Aorta (tissue), 5 donors: ENCODE measurements around the gene USP48. TPM values are rescaled to one million over a fixed set of nuclear protein-coding genes. Genes with fewer than 3 reads are reported as not detected.

Source experiments
- ATAC-seq: fragments of 200-7000 bp; cut with Tn5 transposase; one replicate; pipeline ENCODE4 v1.9.1; 2022; ENCODE audit warnings: moderate library complexity; ENCODE audit not compliant: low FRiP score
- DNase-seq, 2 donors: peaks; one replicate each; pipeline ENCODE4 v3.0.0-alpha.2; 2020
- H3K27ac ChIP-seq, 2 donors: one replicate each; pipeline ENCODE4 v1.5.1; 2013; ENCODE audit warnings: low read length in 2 of 2, mild to moderate bottlenecking in 2 of 2, moderate library complexity in 2 of 2, control low read depth in 1 of 2, inconsistent platforms in 1 of 2, low read depth in 1 of 2
- H3K27me3 ChIP-seq, 2 donors: one replicate each; pipeline ENCODE4 v1.6.1; 2013; ENCODE audit warnings: control low read depth in 1 of 2, low read length in 1 of 2, mild to moderate bottlenecking in 1 of 2, moderate library complexity in 1 of 2; ENCODE audit not compliant: insufficient read depth in 2 of 2, control insufficient read depth in 1 of 2
- H3K36me3 ChIP-seq, 2 donors: one replicate each; pipeline ENCODE4 v1.6.1; 2013; ENCODE audit warnings: control low read depth in 1 of 2, low read length in 1 of 2, mild to moderate bottlenecking in 1 of 2; ENCODE audit not compliant: insufficient read depth in 2 of 2, control insufficient read depth in 1 of 2
- H3K4me1 ChIP-seq, 2 donors: one replicate each; pipeline ENCODE4 v1.6.1; 2013; ENCODE audit warnings: low read length in 2 of 2, control low read depth in 1 of 2, mild to moderate bottlenecking in 1 of 2, moderate library complexity in 1 of 2; ENCODE audit not compliant: insufficient read depth in 2 of 2, control insufficient read depth in 1 of 2
- H3K4me3 ChIP-seq, 2 donors: one replicate each; pipeline ENCODE4 v1.5.1; 2013; ENCODE audit warnings: low read length in 2 of 2, control low read depth in 1 of 2, mild to moderate bottlenecking in 1 of 2
- H3K9me3 ChIP-seq: one replicate; pipeline ENCODE4 v1.6.1; 2013; ENCODE audit warnings: mild to moderate bottlenecking, low read length; ENCODE audit not compliant: control insufficient read depth
- WGBS, 2 donors: extraction: QIAGEN DNeasy Blood & Tissue Kit; methylation state at CpG; one replicate each; pipeline ENCODE4 v1.1.7; 2013; 5-methylcytosine and 5-hydroxymethylcytosine counted together
- intact Hi-C, 2 donors: fragments of 100-400 bp; cut with DNase I; formaldehyde crosslinking; loops; one replicate each; pipeline versions ENCODE4 v1.14.2 to v1.15.0; 2022
- polyA plus RNA-seq, 2 donors: library from polyadenylated mRNA; stranded (reverse); fragments of 200-250 nt; gene quantifications; one replicate each; pipeline ENCODE4 v1.2.3, GENCODE V29; 2013
- total RNA-seq, 2 donors: library from RNA; stranded (reverse); fragmentation: NEBNext Ultra II Directional; extraction: Animal tissue kit (Norgen Biotek cat#: 25700); gene quantifications; one replicate each; pipeline ENCODE4 v1.2.1, GENCODE V29; 2021
- donor health status: healthy with polysubstance abuse.
- donor health status: Bipolar disorder and iron deficiency.
- donor health status: DM: no; HTN: no; CAD: no.
- donor health status: DM: no; HTN: no; CAD: no.
- donor health status: DM: yes; HTN: yes; CAD: no.

The USP48 gene
- total and polyA plus RNA-seq, 4 donors: 16.2 to 90.1 (median 43.2) TPM

DNA sequence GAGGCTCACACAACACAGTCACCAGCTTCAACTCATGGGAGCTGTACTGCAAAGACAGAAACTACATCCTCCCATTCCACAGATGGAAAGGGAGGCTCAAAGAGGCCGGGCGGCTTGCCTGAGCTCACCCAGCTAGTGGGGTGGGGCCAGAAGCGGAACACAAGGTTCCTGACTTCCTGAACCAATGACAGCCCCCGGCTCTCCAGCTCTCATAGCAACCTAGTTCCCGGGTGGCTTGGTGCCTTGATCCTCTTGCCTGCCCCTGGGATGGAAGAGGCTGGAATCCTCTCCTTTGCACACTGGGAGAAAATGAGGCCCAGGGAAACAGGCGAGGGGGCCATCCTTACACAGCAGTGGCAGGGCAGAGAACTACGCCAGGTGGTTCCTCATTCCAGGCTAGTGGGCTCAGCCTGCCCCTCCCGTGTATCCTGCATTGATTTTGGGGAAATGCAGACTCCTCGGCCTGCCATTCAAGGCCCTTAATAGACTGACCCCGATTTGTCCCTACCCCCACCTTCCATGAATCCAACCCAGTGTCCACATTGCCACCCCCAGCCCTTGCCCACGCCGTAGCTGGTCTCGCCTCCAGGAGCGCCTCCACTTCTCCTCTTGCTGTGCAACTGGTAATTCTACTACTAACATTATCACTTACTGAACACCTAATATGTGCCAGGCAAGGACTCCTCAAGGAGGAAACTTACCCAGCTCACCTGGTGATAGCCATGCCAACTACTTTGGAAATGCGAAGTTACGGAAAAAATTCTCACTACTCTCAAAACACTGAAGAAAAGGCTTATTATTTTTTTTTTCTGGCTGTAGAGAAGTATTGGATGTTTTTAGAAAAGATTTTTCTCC lies 118.8 kb downstream of the USP48 start:
- DNase-seq: peak; percentile 38 to 61
- intact Hi-C loops: no loop called here
- ATAC-seq: no peak
- no peaks in the 10 kb centered on the region for H3K4me1 ChIP-seq
- H3K9me3 ChIP-seq: no peaks in the 10 kb centered on the region
- 60 to 61% methylated on average over 16 of the region's 16 CpGs for WGBS, 2 donors
- H3K27ac ChIP-seq: no peak overlapping the region
- no peaks in the 10 kb centered on the region for H3K27me3 ChIP-seq
- no peaks in the 10 kb centered on the region for H3K36me3 ChIP-seq
- H3K4me3 ChIP-seq: no peak overlapping the region

DNA sequence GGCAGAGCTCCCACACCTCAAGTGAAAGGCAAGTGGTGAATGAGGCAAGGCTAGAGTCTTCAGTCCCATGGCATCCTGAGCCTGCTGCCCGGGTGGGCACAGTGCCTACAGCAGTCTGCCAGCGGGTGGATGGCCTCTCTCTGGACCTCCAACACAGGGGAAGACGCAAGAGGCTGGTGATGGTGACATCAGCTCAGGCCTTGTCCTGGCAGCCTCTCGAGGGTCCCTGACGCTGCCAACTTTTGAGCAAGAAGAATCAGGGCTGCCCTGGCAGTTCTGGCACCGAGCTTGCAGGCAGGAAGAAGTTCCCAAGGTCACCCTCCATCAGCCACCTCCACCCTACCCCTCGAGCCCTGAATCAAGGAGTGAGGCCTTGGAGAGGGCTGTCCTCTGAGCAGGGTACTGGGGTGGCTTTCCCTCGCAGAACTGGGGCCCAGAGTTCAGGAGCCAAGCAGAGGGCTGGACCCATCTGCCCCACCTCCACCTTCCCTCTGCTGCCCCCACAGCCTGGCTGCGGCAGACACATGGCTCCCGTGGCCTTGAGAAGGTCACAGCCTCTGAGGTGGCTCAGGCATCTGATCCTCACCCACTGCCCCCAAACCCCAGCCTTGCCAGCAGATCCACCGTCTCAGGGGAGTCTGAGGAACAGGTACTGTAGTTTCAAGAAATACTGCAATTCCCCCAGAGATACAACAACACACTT lies 119.5 kb downstream of the USP48 start:
- H3K27me3 ChIP-seq: no peaks in the 10 kb centered on the region
- no peak overlapping the region for H3K4me3 ChIP-seq
- intact Hi-C loops: no loop called here
- no peaks in the 10 kb centered on the region for H3K9me3 ChIP-seq
- no peaks in the 10 kb centered on the region for H3K36me3 ChIP-seq
- ATAC-seq (no peak), DNase-seq (peak; percentile 21 to 57)
- no peak overlapping the region for H3K27ac ChIP-seq
- no peaks in the 10 kb centered on the region for H3K4me1 ChIP-seq
- 35 to 52% methylated on average over 9 to 11 of the region's 11 CpGs for WGBS, 2 donors

DNA sequence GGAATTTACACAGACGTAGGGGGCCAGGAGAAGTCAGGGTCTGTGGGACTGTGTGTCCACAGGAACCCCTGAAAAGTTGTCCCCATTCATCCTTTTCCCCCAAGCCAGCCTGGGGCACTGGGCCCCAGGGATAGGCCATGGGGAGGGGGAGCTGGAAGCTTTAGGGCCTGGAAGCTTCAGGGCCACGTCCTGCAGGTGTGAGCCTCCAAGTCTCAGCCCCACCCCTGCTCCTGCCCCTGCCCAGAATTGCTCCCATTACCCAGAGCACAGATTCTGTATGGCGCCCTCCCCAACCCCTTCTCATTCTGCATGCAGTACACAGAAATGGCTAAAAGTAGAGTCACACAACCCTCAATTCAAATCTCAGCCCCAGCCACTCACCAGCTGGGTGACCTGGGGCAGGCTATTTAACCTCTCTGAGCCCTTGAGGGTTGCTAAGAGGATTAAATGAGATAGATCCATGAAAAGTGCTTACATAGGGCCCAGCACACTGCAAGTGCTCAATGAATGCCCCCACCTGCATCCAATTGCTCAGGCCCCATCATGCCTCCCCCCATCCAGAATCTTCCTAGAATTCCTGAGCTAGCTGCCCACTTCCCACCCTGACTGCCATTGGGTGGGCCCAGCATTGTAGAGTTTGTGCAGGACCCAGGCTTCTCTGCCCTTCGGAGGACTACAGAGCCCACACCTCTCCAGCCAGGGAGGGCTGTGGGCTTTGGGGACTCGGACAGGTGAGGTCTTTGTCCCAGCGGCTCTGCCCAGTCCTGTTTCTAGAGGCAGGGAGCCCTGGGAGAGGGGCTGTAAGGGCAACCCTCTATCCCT lies 120.3 kb downstream of the USP48 start:
- 71% methylated on average over 6 of the region's 6 CpGs for WGBS, 2 donors
- ATAC-seq (no peak), DNase-seq (peak; percentile 26 to 29)
- H3K27ac ChIP-seq: no peak overlapping the region
- intact Hi-C loops: no loop called here
- no peaks in the 10 kb centered on the region for H3K4me1 ChIP-seq
- H3K9me3 ChIP-seq: no peaks in the 10 kb centered on the region
- H3K36me3 ChIP-seq: no peaks in the 10 kb centered on the region
- no peak overlapping the region for H3K4me3 ChIP-seq
- H3K27me3 ChIP-seq: no peaks in the 10 kb centered on the region

DNA sequence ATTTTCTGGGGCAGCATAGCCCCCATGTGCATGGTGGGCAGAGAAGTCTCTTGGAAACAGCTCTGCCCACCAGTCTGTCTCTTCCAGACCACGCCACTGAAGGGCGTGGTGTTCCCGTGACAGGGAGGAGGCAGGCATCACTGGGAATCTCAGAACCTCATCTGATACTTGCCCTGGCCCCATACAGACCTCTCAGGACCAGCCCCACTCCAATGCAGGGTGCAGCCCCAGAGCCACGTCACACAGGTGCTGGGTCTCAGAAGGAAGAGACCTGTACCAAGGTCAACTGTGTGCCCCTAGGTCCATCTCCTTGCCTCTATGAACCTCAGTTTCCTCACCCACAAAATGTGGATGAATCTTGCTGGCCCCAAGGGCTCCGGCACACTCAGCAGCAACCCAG lies 121.1 kb downstream of the USP48 start:
- 68 to 72% methylated on average over 5 of the region's 5 CpGs for WGBS, 2 donors
- Histone ChIP-seq H3K36me3 (no peaks in the 10 kb centered on the region), H3K4me3 (no peak overlapping the region), H3K27ac (no peak overlapping the region), H3K27me3 (no peaks in the 10 kb centered on the region), H3K9me3 (no peaks in the 10 kb centered on the region), H3K4me1 (no peaks in the 10 kb centered on the region)
- intact Hi-C loops: no loop called here
- ATAC-seq: no peak
- peak in 1 of 2 donors; percentile 31 for DNase-seq

DNA sequence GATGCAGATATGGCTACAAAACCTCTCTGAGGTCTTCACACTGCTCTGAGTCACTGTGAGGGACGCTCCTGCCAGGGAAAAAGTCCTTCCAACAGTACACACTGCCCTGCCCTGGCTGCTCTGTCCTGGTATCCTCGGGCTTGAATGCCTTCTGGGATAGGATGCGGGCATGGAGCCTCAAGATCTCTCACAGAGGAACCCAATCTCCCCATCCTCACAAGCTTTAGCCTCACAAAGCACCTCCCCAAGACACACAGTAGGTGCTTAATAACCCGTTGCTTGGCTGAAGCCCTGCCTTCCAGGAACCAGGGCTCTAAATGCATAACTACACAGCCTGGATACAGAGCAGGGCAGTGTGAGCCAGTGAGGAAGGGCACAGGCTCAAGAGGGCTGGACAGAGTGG lies 123.0 kb downstream of the USP48 start:
- DNase-seq: peak; percentile 12 to 41
- Histone ChIP-seq H3K4me1 (no peaks in the 10 kb centered on the region), H3K9me3 (no peaks in the 10 kb centered on the region), H3K27me3 (no peaks in the 10 kb centered on the region), H3K27ac (no peak overlapping the region), H3K4me3 (no peak overlapping the region), H3K36me3 (no peaks in the 10 kb centered on the region)
- intact Hi-C loops: loop anchor here in 1 of 2 donors (5.0 to 10.0 kb wide), 2 partner anchors 153 to 435 kb away; partner anchors contain the start of gene ALPL
- 47 to 51% methylated on average over 4 of the region's 4 CpGs for WGBS, 2 donors
- ATAC-seq: no peak

GRCh38 chr1:21659099-21659923 lies 123.6 kb downstream of the USP48 start:
- ATAC-seq (peak; percentile 84), DNase-seq (peak; percentile 71 to 91)
- intact Hi-C loops: loop anchor here in 1 of 2 donors (5.0 to 10.0 kb wide), 2 partner anchors 152 to 435 kb away; partner anchors contain the start of gene ALPL
- no peaks in the 10 kb centered on the region for H3K36me3 ChIP-seq
- no peak overlapping the region for H3K4me3 ChIP-seq
- H3K4me1 ChIP-seq: no peaks in the 10 kb centered on the region
- H3K9me3 ChIP-seq: no peaks in the 10 kb centered on the region
- 1 to 2% methylated on average over 52 to 64 of the region's 64 CpGs for WGBS, 2 donors
- no peak overlapping the region for H3K27ac ChIP-seq
- no peaks in the 10 kb centered on the region for H3K27me3 ChIP-seq

GRCh38 chr1:21657456-21658190 lies 125.3 kb downstream of the USP48 start:
- DNase-seq: peak in 1 of 2 donors; percentile 66
- Histone ChIP-seq H3K4me3 (no peak overlapping the region), H3K9me3 (no peaks in the 10 kb centered on the region), H3K27me3 (no peaks in the 10 kb centered on the region), H3K4me1 (no peaks in the 10 kb centered on the region), H3K36me3 (no peaks in the 10 kb centered on the region), H3K27ac (no peak overlapping the region)
- intact Hi-C loops: loop anchor here in 1 of 2 donors (5.0 to 10.0 kb wide), 2 partner anchors 150 to 433 kb away; partner anchors contain the start of gene ALPL
- no peak for ATAC-seq
- WGBS, 2 donors: 72% methylated on average over 10 of the region's 10 CpGs
